Common myeloid progenitor, CD34-positive (primary cell): ENCODE results near the gene FKBP11.

Experiments used
- CTCF ChIA-PET: fragments of 350-600 bp; sonication (Branson Sonifier 250); formaldehyde crosslinking; loops from one replicate; lab custom pipeline; 2021; ENCODE audit warnings: antibody characterized with exemption; lab: Charles Lee
- POLR2A ChIA-PET: fragments of 350-600 bp; sonication (Branson Sonifier 250); formaldehyde crosslinking; loops from one replicate; lab custom pipeline; 2021; ENCODE audit warnings: antibody characterized with exemption; lab: Charles Lee
- DNase-seq, 3 donors: peaks; one replicate each; pipeline versions ENCODE4 v3.0.0 to v3.0.0-alpha.2; 2013
- H3K27ac ChIP-seq, 2 experiments: 1 replicate in 1 of 2; 2 replicates in 1 of 2; pipeline ENCODE4 v1.7.0; 2013; ENCODE audit warnings: inconsistent platforms in 2 of 2, low read length in 2 of 2, mild to moderate bottlenecking in 2 of 2, low read depth in 1 of 2, moderate library complexity in 1 of 2; ENCODE audit not compliant: severe bottlenecking in 2 of 2, insufficient read depth in 1 of 2, poor library complexity in 1 of 2
- H3K27me3 ChIP-seq, 5 experiments: replicated peaks in 2 of 5; 1 replicate in 3 of 5; 2 replicates in 2 of 5; pipeline versions ENCODE4 v1.6.1 to v1.7.0; 2013; ENCODE audit warnings: low read length in 4 of 5, mild to moderate bottlenecking in 2 of 5, moderate library complexity in 2 of 5, inconsistent platforms in 1 of 5; ENCODE audit not compliant: insufficient read depth in 5 of 5, control insufficient read depth in 4 of 5
- H3K36me3 ChIP-seq, 4 experiments: 1 replicate in 2 of 4; 2 replicates in 2 of 4; pipeline versions ENCODE4 v1.6.1 to v1.7.0; 2013; ENCODE audit warnings: low read length in 3 of 4, control low read depth in 1 of 4, mild to moderate bottlenecking in 1 of 4; ENCODE audit not compliant: control insufficient read depth in 4 of 4, insufficient read depth in 4 of 4
- H3K4me1 ChIP-seq, 4 experiments: 1 replicate in 3 of 4; 2 replicates in 1 of 4; pipeline versions ENCODE4 v1.6.1 to v1.7.1; 2013; ENCODE audit warnings: low read length in 3 of 4, mild to moderate bottlenecking in 3 of 4, control low read depth in 1 of 4, inconsistent platforms in 1 of 4, moderate library complexity in 1 of 4; ENCODE audit not compliant: control insufficient read depth in 4 of 4, insufficient read depth in 4 of 4; ENCODE audit errors: control extremely low read depth in 1 of 4
- H3K4me3 ChIP-seq, 7 experiments: 1 replicate in 4 of 7; 2 replicates in 3 of 7; pipeline versions ENCODE4 v1.5.1 to v1.7.0; 2013; ENCODE audit warnings: mild to moderate bottlenecking in 7 of 7, low read length in 6 of 7, moderate library complexity in 6 of 7, inconsistent platforms in 2 of 7, low read depth in 2 of 7, control low read depth in 1 of 7; ENCODE audit not compliant: insufficient read depth in 4 of 7, control insufficient read depth in 1 of 7; ENCODE audit errors: extremely low read depth in 1 of 7
- H3K9me3 ChIP-seq, 5 experiments: 1 replicate in 4 of 5; 2 replicates in 1 of 5; pipeline versions ENCODE4 v1.6.1 to v1.7.1; 2013; ENCODE audit warnings: low read length in 4 of 5, mild to moderate bottlenecking in 2 of 5, inconsistent platforms in 1 of 5, low read depth in 1 of 5, moderate library complexity in 1 of 5; ENCODE audit not compliant: control insufficient read depth in 4 of 5, insufficient read depth in 2 of 5; ENCODE audit errors: control extremely low read depth in 1 of 5
- WGBS: methylation state at CpG from one replicate; pipeline ENCODE4 v1.1.5; 2013; ENCODE audit not compliant: insufficient coverage; 5-methylcytosine and 5-hydroxymethylcytosine counted together

FKBP11 gene

GRCh38 chr12:48966177-48966895 lies 41.0 kb upstream of the FKBP11 start:
- Histone ChIP-seq H3K36me3 (no peaks in the 10 kb centered on the region), H3K27ac (no peak overlapping the region), H3K27me3 (peaks cover 0 to 32% (median 18%) of the 10 kb centered on the region in 5 experiments), H3K9me3 (no peaks in the 10 kb centered on the region), H3K4me1 (peaks cover 0 to 26% (median 21%) of the 10 kb centered on the region in 4 experiments), H3K4me3 (no peak overlapping the region)
- POLR2A ChIA-PET: interaction anchor here (0.8 to 1.8 kb wide), 3 partner anchors 9 to 30 kb away, joined by 3 to 4 read pairs (median 3); partner anchors contain the start of genes ARF3 and WNT1
- CTCF ChIA-PET: interaction anchor here (1.8 to 75.7 kb wide), 3 partner anchors 24 to 74 kb away, joined by 4 to 1637 read pairs (median 578); partner anchors contain the start of genes ARF3, DDN, FKBP11 and WNT1
- DNase-seq: peak in 2 of 3 donors; percentile 42 to 47
- 90% methylated on average over 15 of the region's 20 CpGs for WGBS

- DNase-seq: no peak
- POLR2A ChIA-PET: interaction anchor here (1.8 kb wide), 1 partner anchor 8 kb away, joined by 4 read pairs; the partner anchor contains the start of gene ARF3
These were observed 40.1 kb upstream of the FKBP11 start for GRCh38 chr12:48965298-48965838.

DNA sequence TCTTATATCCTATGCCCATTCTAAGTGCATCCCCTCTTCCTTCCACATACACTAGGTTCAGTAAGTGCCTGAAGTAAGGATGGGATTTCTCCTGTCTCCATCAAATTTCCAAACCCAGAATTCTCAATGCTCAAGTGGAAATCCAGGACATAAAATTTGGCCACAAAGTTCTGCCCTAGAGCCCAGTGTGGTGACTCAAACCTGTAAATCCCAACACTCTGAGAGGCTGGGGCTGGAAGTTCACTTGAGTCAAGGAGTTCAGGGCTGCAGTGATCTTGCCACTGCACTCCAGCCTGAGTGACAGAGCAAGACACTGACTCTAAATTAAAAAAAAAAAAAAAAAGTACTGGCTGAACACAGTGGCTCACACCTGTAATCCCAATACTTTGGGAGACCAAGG lies 36.5 kb upstream of the FKBP11 start:
- Histone ChIP-seq H3K36me3 (no peaks in the 10 kb centered on the region), H3K27me3 (peaks cover 0 to 3% (median 0%) of the 10 kb centered on the region in 5 experiments), H3K4me1 (peaks cover 7 to 19% (median 11%) of the 10 kb centered on the region in 4 experiments), H3K27ac (no peak overlapping the region), H3K9me3 (no peaks in the 10 kb centered on the region), H3K4me3 (no peak overlapping the region)
- ChIA-PET POLR2A (interaction anchor here (0.6 kb wide), 1 partner anchor 263 kb away, joined by 3 read pairs; no protein-coding TSS in a partner anchor), CTCF (interaction anchor here (47.1 to 75.7 kb wide), 2 partner anchors 7 to 22 kb away, joined by 1637 read pairs; partner anchors contain the start of genes ARF3, DDN, FKBP11 and WNT1)
- DNase-seq: no peak

More at GRCh38 chr12:48965298-48965838, 40.1 kb upstream of the FKBP11 start:
- Histone ChIP-seq H3K9me3 (no peaks in the 10 kb centered on the region), H3K4me1 (peaks cover 0 to 17% (median 11%) of the 10 kb centered on the region in 4 experiments), H3K36me3 (no peaks in the 10 kb centered on the region), H3K4me3 (no peak overlapping the region), H3K27me3 (peaks cover 0 to 22% (median 9%) of the 10 kb centered on the region in 5 experiments), H3K27ac (no peak overlapping the region)
- CTCF ChIA-PET: interaction anchor here (23.6 to 75.7 kb wide), 2 partner anchors 25 to 26 kb away, joined by 578 to 1637 read pairs; partner anchors contain the start of genes ARF3, DDN, FKBP11 and WNT1

- DNase-seq: no peak
- POLR2A ChIA-PET: no interaction called here
- no peaks in the 10 kb centered on the region for H3K9me3 ChIP-seq
- no peaks in the 10 kb centered on the region for H3K36me3 ChIP-seq
- CTCF ChIA-PET: interaction anchor here (47.1 to 75.7 kb wide), 2 partner anchors 8 to 22 kb away, joined by 1637 read pairs; partner anchors contain the start of genes ARF3, DDN, FKBP11 and WNT1
- 63% methylated on average over 4 of the region's 4 CpGs for WGBS
- H3K4me3 ChIP-seq: no peak overlapping the region
- peaks cover 8 to 19% (median 14%) of the 10 kb centered on the region in 4 experiments for H3K4me1 ChIP-seq
- H3K27ac ChIP-seq: no peak overlapping the region
- H3K27me3 ChIP-seq: peaks cover 0 to 3% (median 0%) of the 10 kb centered on the region in 5 experiments
These were observed 36.0 kb upstream of the FKBP11 start for GRCh38 chr12:48961331-48961730.

DNA sequence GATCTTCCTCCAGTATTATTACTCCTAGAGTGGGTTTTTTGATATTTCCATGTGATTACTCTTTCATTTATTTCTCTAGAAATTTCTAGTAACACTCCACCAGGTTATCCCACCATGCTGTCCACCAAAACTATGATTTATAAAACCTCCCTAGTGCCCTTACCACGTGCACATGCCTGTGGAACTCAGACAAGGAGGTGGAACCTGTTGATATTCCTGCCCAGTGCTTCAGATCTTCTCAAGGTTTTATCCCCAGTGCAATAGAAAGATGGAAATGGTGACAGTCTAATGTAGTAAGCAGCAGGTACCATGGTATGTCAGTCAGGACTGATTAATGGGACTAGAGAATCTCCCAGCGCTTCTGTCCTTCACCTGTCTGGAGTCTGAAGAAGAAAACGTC lies 35.5 kb upstream of the FKBP11 start:
- peaks cover 0 to 3% (median 0%) of the 10 kb centered on the region in 5 experiments for H3K27me3 ChIP-seq
- WGBS: 100% methylated on average over 2 of the region's 3 CpGs
- H3K4me1 ChIP-seq: peaks cover 10 to 22% (median 18%) of the 10 kb centered on the region in 4 experiments
- no peak overlapping the region for H3K4me3 ChIP-seq
- no peak overlapping the region for H3K27ac ChIP-seq
- no peaks in the 10 kb centered on the region for H3K9me3 ChIP-seq
- POLR2A ChIA-PET: no interaction called here
- no peak for DNase-seq
- CTCF ChIA-PET: interaction anchor here (47.1 to 75.7 kb wide), 2 partner anchors 8 to 21 kb away, joined by 1637 read pairs; partner anchors contain the start of genes ARF3, DDN, FKBP11 and WNT1
- H3K36me3 ChIP-seq: no peaks in the 10 kb centered on the region

DNA sequence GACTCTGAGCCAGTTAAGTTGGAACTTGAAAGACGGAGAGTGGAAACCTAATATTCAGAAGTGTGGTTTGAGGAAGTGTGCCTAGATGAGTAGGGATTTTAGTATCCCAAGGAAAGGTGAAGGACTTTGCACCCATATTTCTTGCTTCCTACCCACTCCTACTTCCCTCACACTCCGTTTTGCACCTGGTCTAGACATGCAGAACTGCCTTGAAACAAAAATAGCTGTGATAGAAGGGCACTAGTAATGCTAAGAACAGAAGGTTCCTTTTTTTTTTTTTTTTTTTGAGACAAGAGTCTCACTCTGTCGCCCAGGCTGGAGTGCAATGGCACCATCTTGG lies 32.7 kb upstream of the FKBP11 start:
- Histone ChIP-seq H3K9me3 (no peaks in the 10 kb centered on the region), H3K4me1 (peaks cover 26 to 51% (median 43%) of the 10 kb centered on the region in 4 experiments), H3K27ac (peak overlapping the region in 1 of 2 experiments; percentile 78), H3K4me3 (peak overlapping the region in 6 of 7 experiments; percentile 78 to 96 (median 88)), H3K36me3 (peaks cover 0 to 9% (median 2%) of the 10 kb centered on the region in 4 experiments), H3K27me3 (peaks cover 0 to 3% (median 0%) of the 10 kb centered on the region in 5 experiments)
- no CpG with 5 or more reads among the region's 3 CpGs for WGBS
- POLR2A ChIA-PET: interaction anchor here (0.7 to 1.8 kb wide), 5 partner anchors 16 to 174 kb away, joined by 4 to 7 read pairs (median 4); partner anchors contain the start of gene WNT1
- CTCF ChIA-PET: interaction anchor here (1.1 to 75.7 kb wide), 3 partner anchors 11 to 105 kb away, joined by 4 to 1637 read pairs (median 1637); partner anchors contain the start of genes ARF3, DDN, FKBP11 and WNT1
- DNase-seq: no peak
